Ramos (cell line): ENCODE data around the gene ALDH3B1.

Experiments
- in situ Hi-C: fragments of 300-500 bp; cut with MboI; formaldehyde crosslinking; loops from one replicate; pipeline ENCODE4 v1.14.3; 2022; ENCODE audit warnings: low sequenced_read_pairs; ENCODE audit not compliant: unreplicated experiment

ALDH3B1 gene

GRCh38 chr11:68012044-68012842, 2.1 kb downstream of the ALDH3B1 start:
- in situ Hi-C loops = loop anchor here (5.0 kb wide), 1 partner anchor 195 kb away; no protein-coding TSS in a partner anchor

GRCh38 chr11:68012843-68013610, 2.9 kb downstream of the ALDH3B1 start:
- in situ Hi-C loops = loop anchor here (5.0 kb wide), 1 partner anchor 194 kb away; no protein-coding TSS in a partner anchor

DNA sequence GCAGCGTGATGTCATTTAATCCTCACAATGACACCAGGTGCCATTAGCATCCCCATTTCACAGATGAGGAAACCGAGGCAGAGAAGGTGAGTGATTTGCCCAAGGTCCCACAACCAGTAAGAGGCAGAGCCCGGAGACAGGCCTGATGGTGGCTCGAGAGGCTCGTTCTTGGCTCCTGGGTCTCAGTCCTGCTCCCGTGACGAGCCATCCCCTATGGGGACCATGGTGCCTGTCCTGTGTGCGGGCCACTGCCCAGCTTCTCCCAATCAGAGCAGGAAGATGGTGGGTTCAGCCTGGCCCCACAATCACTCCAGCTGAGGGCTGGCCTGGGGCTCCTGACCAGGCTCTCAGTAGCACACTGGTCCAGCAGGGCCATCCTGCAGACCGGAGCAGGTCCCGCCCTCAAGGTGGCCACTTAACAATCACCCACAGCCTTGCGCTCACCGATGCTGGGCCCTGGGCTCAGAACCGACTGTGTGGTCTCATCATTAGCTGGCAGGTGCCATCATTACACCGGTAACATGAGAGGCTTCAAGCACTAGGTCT, 3.6 kb downstream of the ALDH3B1 start:
- in situ Hi-C loops = loop anchor here (5.0 kb wide), 1 partner anchor 194 kb away; no protein-coding TSS in a partner anchor

DNA sequence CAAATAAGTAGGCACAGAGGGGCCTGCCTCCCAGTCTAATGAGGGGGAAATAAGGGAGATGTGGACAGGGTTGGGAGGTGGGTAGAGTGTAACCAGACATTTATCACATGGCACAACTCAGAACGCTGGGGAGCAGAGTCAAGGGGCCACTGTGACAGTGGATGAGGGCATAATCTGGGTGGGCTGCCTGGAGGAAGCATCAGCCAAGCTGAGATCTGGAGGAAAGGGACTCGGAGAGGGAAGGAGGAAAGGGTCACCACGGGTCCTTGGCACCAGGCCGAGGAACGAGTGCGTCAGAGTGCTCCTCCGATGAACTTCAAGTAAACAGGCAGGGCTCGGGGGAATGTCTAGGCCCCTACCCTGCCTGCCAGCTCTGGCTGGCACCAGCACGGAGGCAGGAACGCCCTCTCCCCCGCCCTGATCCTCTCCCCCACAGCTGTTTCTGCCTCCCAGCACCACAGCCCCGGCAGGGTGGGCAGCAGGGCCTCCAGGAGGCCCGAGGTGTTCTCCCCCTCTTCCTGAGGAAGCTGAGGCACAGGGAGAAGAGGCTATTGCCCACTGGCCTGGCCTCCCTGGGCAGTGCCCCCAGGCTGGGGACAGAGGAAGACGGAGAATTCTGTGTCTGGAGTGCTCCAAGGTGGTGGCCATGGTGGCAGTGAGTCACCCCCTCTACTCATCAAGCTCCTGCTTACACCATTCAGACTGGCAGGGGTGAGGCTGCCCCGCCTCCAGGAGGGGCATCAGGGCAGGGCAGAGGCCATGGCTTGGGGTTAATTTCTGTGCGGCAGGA, 4.2 kb downstream of the ALDH3B1 start:
- in situ Hi-C loops = loop anchor here (5.0 kb wide), 1 partner anchor 193 kb away; no protein-coding TSS in a partner anchor

DNA sequence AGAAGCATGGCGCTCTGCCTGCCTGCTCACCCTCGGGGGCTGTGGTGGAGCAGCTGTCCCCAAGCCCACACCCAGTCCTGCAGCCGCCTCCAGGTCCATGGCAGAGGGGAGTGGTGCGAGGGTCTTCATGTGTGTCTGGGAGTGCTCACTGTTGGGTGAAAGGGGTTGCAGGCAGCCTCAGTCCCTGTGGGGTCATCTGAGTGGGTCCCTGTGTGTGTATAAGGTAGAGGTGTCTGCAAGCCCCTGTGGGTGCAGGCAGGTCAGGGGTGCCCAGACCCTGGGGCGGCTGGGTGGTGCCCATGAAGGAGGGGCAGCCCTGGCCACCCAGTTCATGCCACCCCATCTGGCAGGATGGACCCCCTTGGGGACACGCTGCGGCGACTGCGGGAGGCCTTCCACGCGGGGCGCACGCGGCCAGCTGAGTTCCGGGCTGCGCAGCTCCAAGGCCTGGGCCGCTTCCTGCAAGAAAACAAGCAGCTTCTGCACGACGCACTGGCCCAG, 4.9 kb downstream of the ALDH3B1 start:
- in situ Hi-C loops = loop anchor here (5.0 kb wide), 1 partner anchor 192 kb away; no protein-coding TSS in a partner anchor

DNA sequence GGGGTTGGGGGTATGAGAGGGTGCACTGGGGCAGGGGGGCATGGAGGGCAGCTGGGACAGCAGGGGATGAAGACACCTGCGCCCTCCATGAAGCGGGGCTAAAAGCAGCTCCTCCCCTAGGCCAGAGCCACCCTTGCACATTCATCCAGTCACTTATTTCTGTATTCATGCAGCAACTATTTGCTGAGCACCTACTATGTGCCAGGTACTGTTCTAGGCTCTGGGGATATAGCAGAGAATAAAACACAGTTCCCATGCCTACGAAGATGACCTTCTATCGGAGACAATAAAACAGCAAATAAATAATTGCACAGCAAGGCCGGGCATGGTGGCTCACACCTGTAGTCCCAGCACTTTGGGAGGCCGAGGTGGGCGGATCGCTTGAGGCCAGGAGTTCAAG, 5.3 kb downstream of the ALDH3B1 start:
- in situ Hi-C loops = no loop called here

DNA sequence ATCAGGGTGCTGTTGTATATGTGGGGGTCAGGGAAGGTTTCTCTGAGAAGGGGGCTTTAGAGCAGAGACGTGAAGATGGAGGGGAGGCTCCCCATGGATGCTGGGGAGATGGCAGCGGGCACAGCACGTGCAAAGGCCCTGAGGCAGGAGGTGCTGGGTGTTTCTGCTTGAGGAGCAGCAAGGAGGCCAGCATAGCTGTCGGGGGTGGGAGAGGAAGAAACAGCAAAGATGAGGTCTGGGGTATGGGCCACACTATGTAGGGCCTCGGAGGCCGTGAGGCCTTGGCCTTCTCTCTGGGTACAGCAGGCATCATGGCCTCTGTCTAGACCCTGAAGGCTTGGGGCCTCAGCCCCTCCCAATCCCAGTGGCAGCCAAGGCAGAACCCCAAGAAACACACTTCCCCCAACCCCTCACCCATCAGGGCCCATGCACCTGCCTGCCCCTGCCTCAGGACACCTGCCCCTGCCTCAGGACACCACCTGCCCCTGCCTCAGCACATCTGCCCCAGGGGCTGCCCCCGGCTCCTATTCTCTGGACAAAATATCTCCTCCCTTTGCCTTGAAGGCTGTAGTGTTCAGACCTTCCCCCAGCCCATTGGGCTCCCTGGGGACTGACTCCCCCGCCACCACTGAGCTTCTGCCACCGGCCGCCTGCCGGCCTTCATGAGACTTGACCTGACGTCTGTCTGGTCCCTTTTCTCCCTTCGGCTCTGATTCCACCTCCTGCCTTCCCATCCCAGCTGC, 6.2 kb downstream of the ALDH3B1 start:
- in situ Hi-C loops = no loop called here

- in situ Hi-C loops = no loop called here
Observed at GRCh38 chr11:68016904-68017817, 7.0 kb downstream of the ALDH3B1 start.

GRCh38 chr11:68017980-68018729, 8.0 kb downstream of the ALDH3B1 start:
- in situ Hi-C loops = no loop called here

GRCh38 chr11:68018730-68019190, 8.6 kb downstream of the ALDH3B1 start:
- in situ Hi-C loops = no loop called here

DNA sequence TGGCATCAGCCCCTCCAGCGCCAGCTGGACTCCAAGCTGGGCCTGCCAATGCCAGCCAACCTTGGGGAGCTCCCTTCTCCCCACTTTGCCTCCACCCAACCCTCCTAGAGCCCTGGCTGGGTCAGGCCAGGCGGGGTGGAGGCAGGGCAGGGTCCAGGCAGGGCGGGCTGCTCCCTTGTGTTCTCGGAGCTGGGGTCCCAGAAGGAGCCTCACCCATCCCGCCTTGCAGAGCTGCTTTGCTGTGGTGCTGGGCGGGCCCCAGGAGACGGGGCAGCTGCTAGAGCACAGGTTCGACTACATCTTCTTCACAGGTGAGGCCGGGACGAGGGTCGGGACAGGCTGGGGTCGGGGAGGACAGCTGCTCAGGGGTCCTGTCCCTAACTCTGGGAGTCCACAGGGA, 9.4 kb downstream of the ALDH3B1 start:
- in situ Hi-C loops = no loop called here

DNA sequence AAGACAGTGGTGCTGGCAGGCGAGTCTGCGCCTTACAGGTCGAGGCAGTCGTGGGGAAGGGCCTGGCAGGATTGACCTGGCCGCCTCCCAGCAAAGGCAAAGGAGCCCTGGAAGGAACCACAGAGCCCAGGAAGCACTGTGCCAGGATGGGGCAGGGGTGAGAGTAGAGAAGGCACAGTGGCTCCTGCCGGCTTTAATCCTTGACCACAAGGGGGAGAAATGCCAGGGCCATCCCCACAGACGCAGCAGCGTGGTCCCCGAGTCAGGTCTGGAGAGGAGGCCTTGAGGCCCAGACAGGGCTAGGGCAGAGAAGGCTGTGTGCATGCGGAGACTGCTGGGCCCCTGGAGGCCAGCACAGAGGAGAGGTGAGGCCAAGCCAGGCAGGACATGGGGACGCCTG, 10.4 kb downstream of the ALDH3B1 start:
- in situ Hi-C loops = no loop called here

DNA sequence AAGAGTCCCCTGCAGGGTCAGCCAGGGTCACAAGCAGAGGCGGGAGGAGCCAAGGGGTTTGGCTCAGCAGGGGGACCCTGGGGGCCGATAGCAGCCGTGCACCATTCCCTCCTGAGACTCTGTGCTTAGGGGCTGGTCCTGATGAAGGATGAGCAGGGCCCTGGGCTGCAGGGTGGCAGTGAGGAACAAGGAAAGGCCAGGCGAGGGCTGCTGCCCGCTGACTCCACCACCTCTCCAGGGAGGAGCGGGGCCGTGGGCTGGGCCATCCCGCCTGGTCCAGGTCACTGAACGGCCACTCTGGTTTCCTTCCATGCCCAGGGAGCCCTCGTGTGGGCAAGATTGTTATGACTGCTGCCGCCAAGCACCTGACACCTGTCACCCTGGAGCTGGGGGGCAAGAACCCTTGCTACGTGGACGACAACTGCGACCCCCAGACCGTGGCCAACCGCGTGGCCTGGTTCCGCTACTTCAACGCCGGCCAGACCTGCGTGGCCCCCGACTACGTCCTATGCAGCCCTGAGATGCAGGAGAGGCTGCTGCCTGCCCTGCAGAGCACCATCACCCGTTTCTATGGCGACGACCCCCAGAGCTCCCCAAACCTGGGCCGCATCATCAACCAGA, 11.2 kb downstream of the ALDH3B1 start:
- in situ Hi-C loops = no loop called here

DNA sequence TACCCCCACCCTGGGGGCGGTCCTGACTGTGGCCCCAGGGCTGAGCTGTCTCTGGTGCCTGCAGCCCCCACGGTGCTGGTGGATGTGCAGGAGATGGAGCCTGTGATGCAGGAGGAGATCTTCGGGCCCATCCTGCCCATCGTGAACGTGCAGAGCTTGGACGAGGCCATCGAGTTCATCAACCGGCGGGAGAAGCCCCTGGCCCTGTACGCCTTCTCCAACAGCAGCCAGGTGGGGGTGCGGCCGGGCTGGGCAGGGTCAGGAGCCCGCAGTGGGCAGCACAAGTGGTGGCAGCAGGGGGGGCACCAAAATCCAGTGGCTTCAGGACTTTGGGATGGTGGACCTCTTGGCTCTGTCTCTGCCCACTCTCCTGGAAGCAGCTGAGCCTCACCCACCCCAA, 12.4 kb downstream of the ALDH3B1 start:
- in situ Hi-C loops = no loop called here

DNA sequence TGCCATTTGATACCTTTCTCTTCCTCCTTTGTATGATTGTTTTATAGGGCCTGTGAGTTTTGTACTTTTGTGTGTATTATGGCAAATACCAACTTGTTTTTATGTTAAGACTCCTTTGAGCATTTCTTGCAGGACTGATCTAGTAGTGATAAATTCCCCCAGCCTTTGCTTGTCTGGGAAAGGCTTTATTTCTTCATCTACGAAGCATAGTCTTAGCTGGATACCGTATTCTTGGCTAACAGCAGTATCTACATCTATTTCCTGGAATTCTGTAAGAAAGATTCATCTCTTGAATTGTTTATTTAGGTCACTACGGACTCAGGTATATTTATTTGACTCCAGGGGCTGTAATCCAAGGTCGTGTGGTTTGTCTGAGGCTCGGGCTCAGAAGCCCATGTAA, 14.4 kb downstream of the ALDH3B1 start:
- in situ Hi-C loops = no loop called here

DNA sequence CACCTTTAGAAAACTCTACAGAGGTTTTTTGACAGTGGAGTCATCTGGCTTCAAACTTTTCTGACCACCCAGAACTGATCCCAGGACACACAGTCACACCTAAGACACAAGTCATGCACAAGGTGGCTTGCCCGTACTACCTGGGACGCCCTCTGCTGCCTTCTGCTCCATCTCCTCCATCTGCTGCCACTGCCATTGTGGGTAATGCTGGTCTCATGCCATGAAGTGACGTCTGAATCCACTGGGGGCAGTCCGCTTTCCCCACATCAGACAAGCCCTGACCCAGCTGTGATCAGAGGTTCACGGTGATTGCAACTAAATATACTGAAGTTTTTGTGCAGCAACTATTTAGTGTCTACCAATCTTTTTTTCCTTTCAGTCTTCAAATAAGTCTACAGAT, 14.9 kb downstream of the ALDH3B1 start:
- in situ Hi-C loops = no loop called here
